ENCODE data around the gene SLC38A4.

- TF ChIP-seq CTCF (conservative IDR thresholded peaks at IDR 0.05) (no peak), ZFX (IDR thresholded peaks at IDR 0.05) (no peak)
Observed at GRCh38 chr12:46800160-46800559, 25.6 kb downstream of the SLC38A4 start.
